SK-MEL-5 (cell line): ENCODE data around the gene MCRIP2. TPM values are rescaled to one million over a fixed set of nuclear protein-coding genes. Genes with fewer than 3 reads are reported as not detected.

Source experiments
- total RNA-seq: library from RNA; depleted of rRNA; stranded (reverse); fragments of >200 nt; shearing (Covaris generic); gene quantifications from 2 replicates; pipeline ENCODE4 v1.2.3, GENCODE V29; 2014; rRNA removed

Gene MCRIP2
- total RNA-seq, 1 experiment from 2014 or later, result 34.4 TPM

Other genes with a start within 250 kb of the MCRIP2 start
- gene NME4, start 244.6 kb upstream of the MCRIP2 start, total RNA-seq, result 176 and 197 TPM in 2 replicates
- 11.9 and 12.5 TPM in 2 replicates for gene DECR2, start 239.9 kb upstream of the MCRIP2 start, total RNA-seq
- gene RAB11FIP3, start 216.2 kb upstream of the MCRIP2 start, total RNA-seq, result 10.0 and 10.5 TPM in 2 replicates
- gene CAPN15, start 114.1 kb upstream of the MCRIP2 start, total RNA-seq, result 15.4 and 15.6 TPM in 2 replicates
- gene PRR35, start 81.4 kb upstream of the MCRIP2 start, total RNA-seq, result not detected in 2 replicates
- gene NHLRC4, start 74.8 kb upstream of the MCRIP2 start, total RNA-seq, result 0.56 and 1.1 TPM in 2 replicates
- gene PIGQ, start 71.9 kb upstream of the MCRIP2 start, total RNA-seq, result 24.5 and 24.7 TPM in 2 replicates
- gene RAB40C, start 51.8 kb upstream of the MCRIP2 start, total RNA-seq, result 9.3 and 9.6 TPM in 2 replicates
- 0.05 TPM in 2 replicates for gene WFIKKN1, start 10.8 kb upstream of the MCRIP2 start, total RNA-seq
- gene METTL26, start 5.5 kb upstream of the MCRIP2 start, total RNA-seq, result 54.3 and 57.4 TPM in 2 replicates
- 10.3 and 12.4 TPM in 2 replicates for gene WDR90, start 7.5 kb downstream of the MCRIP2 start, total RNA-seq
- 39.7 and 42.7 TPM in 2 replicates for gene RHOT2, start 26.3 kb downstream of the MCRIP2 start, total RNA-seq
- gene RHBDL1, start 33.8 kb downstream of the MCRIP2 start, total RNA-seq, result 0.19 and 0.34 TPM in 2 replicates
- 112 and 126 TPM in 2 replicates for gene STUB1, start 38.6 kb downstream of the MCRIP2 start, total RNA-seq
- gene JMJD8, start 42.5 kb downstream of the MCRIP2 start, total RNA-seq, result 44.7 and 52.0 TPM in 2 replicates
- 1.6 and 2.3 TPM in 2 replicates for gene WDR24, start 48.6 kb downstream of the MCRIP2 start, total RNA-seq
- gene FBXL16, start 64.0 kb downstream of the MCRIP2 start, total RNA-seq, result 6.6 and 7.3 TPM in 2 replicates
- 133 and 138 TPM in 2 replicates for gene METRN, start 73.3 kb downstream of the MCRIP2 start, total RNA-seq
- gene ANTKMT, start 79.3 kb downstream of the MCRIP2 start, total RNA-seq, result 18.6 and 18.7 TPM in 2 replicates
- gene CCDC78, start 84.6 kb downstream of the MCRIP2 start, total RNA-seq, result 17.7 and 18.1 TPM in 2 replicates
- 17.9 and 23.3 TPM in 2 replicates for gene HAGHL, start 85.3 kb downstream of the MCRIP2 start, total RNA-seq
- 28.6 and 34.3 TPM in 2 replicates for gene CIAO3, start 99.2 kb downstream of the MCRIP2 start, total RNA-seq
- gene MSLN, start 118.9 kb downstream of the MCRIP2 start, total RNA-seq, result not detected in 2 replicates
- 32.6 and 36.9 TPM in 2 replicates for gene RPUSD1, start 146.6 kb downstream of the MCRIP2 start, total RNA-seq
- gene CHTF18, start 146.8 kb downstream of the MCRIP2 start, total RNA-seq, result 6.6 and 7.6 TPM in 2 replicates
- not detected in 2 replicates for gene GNG13, start 158.9 kb downstream of the MCRIP2 start, total RNA-seq